Measurements from ENCODE around the gene TOR1AIP2.

Gene TOR1AIP2

GRCh38 chr1:179825206-179825605 lies 52.4 kb downstream of the TOR1AIP2 start:
- no peak for DNase-seq

DNA sequence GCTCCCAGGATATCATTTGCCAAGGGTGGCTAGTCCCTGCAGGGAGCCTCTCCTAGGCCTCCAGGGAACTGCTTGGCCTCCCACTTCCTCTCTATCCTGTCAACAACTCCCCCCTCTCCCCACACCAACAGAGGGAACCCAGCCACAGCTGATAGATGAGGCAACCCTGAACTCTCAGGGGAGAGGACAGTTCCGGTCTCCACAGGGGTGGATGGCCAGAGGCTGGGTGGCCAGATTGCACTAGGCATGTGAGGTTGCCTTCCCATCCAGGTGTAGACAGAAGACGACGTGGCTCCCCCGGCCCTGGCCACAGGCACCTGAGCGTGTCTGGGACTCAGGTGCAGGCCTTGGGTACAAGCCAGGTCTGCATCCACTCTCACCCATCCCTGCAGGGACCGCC lies 53.3 kb downstream of the TOR1AIP2 start:
- DNase-seq, result no peak

GRCh38 chr1:179823693-179824092 lies 53.9 kb downstream of the TOR1AIP2 start:
- no peak for DNase-seq

DNA sequence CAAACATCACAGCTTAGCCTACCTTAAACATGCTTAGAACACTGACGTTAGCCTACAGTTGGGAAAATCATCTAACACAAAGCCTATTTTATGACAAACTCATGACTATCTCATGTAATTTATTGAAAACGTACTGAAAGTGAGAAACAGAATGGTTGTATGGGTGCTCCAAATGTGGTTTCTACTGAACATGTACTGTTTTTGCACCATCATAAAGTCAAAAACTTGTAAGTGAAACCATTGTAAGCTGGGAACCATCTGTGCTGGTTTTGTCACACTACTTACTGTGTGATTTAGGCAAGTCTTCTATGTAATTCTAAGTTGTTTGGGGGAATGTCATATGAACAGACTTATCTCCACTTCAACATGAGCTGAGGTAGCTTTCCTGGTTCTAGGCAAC lies 55.5 kb downstream of the TOR1AIP2 start:
- no peak for DNase-seq

- DNase-seq, result no peak
These were observed 56.1 kb downstream of the TOR1AIP2 start for GRCh38 chr1:179821524-179821923.

DNA sequence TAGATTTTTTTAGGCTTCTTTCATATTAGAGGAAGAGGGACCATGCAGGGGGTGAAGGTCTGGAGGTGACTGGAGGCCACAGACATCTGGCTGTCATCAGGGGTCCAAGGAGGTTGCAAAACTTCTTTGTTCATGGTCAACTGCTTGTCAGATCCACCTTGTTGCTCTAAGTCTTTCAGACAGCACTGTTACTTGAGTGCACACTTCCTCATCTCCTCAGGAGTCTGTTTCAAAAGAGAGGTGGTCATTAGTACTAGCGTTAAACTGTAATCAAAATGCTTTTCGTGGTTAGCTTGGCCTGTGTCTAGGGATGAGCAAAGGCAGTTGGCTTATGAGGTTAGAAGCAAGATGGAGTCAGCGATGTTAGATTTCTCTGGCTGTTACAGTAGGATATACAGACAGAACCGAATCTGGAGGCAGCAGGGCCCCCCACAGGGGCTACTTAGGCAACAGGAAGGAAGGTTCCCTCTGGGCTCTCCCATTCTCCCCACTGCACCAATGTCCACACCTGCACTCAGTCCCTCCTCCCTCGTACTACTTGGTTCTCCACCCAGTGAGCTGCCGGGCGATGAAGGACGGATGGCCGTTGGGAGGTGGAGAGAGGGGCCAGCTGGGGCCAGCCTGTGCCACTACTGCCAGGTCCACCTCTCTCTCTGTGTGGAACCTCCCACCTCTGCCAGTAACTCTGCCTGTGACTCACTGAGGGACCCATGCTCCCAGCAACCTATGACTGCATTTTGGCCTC lies 57.2 kb downstream of the TOR1AIP2 start:
- DNase-seq, result no peak

- no peak for DNase-seq
These were observed 58.8 kb downstream of the TOR1AIP2 start for GRCh38 chr1:179818743-179819173.

DNA sequence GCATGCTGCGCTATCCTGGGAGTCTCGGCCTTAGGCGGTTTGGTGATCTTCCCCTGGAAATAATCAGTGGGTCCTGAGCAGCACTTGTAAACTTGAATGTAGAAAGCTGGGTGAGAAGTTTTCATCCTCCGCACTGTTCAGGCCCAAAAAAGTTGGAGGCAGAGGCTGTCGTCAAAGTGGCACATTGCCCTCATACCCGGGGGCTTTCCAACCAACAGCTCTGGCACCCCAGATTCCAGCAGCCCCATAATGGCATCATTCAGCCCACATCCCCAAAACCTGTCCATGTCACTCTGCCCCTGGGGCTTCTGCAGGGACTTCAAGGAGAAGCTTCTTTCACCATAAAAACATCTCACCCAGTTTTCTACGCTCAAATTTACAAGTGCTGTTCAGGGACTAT lies 59.3 kb downstream of the TOR1AIP2 start:
- no peak for DNase-seq

DNA sequence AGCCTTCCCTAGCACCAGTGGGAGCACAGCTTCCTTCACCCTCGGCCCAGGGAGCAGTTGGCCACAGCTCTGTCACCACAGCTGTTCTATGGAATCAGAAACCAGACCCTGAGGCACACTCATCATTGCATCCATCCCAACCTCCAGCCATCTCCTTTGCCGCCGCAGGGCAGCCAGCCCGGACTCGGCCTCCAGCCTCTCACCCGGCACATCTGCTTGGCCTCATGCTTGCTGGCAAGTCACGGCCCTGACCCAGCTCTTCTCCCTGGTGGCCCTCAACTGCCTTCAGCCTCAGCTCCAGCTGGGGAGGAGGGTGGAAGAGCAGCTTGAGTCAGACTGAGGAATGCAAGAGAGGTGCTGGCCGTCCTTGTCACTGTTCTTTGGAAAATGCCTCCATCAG lies 59.8 kb downstream of the TOR1AIP2 start:
- no peak for DNase-seq

DNA sequence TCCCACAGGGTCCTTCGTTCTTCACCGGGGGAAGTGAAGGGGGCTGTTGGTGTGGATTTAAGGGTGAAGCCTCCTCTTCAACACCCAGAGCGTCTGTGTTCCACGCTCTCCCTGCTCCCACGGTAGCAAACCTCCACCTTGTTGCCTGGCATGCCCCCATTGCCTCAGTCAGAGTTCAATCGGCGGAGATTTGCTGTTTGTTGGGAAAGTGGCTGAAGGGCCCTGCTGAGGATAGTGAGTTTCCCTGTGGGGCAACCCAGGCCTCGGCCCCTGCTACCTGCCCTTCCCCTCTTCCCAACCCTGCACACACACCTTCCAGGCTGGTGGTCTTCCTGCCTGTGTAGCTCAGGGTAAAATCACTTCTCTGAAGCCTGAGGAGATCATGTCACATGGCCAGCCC lies 60.5 kb downstream of the TOR1AIP2 start:
- DNase-seq, result no peak

DNA sequence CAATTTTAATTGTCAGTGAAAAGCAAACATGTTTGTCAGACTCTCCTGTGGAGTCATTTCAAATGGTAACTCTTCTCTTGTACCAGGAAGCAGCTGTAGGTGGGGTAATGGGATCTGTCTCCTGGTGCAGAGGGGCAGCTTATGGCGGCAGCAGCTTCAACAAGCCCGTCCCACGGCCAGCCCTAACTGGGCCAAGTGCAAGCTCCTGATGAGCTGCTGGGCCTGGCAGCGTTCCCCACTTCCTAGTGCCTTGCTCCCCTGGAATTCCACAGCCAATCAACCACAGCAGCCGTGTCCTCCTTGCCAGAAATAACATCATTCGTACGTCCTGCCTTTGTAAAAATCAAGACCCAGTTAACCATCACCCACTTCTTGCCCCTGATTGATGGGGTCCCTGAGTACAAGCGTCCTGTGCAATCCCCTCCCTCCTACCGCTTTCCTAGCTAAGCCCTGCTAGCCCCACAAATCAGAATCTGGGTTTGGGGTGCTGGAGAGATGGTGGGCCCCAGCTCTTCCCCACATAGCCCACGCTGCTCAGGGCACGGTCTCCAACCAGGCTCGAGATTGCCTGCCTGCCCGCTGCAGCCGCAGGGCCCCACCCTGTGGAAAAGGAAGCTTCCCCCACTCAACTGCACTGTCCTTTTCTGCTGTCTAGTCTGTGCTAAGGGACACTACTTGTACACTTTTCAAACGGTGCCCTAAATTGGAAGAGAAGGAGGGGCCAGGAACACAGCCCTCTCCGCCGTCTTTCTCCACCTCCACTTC lies 61.2 kb downstream of the TOR1AIP2 start:
- DNase-seq, result no peak

GRCh38 chr1:179815641-179816040 lies 62.0 kb downstream of the TOR1AIP2 start:
- DNase-seq, result no peak

GRCh38 chr1:179814546-179814838 lies 63.1 kb downstream of the TOR1AIP2 start:
- DNase-seq, result no peak

DNA sequence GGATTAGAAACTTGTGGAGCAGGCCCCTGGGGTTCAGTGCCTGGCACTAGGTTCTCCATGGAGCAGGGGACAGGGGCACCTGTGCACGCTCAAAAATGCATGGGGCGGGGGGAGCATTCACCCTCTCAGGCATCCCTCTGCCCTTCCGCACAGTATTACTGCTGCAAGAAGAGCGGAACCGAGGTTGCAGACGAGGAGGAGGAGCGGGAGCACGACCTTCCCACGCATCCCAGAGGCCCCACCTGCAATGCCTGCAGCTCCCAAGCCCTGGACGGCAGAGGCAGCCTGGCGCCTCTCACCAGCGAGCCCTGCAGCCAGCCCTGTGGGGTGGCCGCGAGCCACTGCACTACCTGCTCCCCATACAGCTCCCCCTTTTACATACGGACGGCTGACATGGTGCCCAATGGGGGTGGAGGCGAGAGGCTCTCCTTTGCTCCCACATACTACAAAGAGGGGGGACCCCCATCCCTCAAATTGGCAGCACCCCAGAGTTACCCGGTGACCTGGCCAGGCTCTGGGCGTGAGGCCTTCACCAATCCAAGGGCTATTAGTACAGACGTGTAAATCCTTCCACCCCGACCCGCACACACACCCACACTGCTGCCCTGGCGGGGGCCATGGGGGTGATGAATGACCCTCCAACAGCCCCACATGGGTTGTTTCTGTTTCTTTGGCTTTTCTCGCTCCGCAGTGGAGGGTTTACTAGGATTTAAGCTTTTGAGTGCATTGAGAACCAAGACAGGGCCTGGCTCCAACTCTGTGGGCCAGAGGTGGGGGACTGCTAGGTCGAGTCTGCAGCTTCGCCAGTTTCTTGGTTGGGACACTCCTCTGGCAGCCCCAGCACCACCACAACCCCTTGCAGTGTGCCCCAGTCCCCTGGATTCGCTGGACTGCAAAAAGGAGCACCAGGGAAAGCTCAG lies 63.7 kb downstream of the TOR1AIP2 start:
- DNase-seq, result no peak

GRCh38 chr1:179812501-179813292 lies 64.9 kb downstream of the TOR1AIP2 start:
- DNase-seq, result no peak

GRCh38 chr1:179810367-179810715 lies 67.3 kb downstream of the TOR1AIP2 start:
- no peak for DNase-seq

DNA sequence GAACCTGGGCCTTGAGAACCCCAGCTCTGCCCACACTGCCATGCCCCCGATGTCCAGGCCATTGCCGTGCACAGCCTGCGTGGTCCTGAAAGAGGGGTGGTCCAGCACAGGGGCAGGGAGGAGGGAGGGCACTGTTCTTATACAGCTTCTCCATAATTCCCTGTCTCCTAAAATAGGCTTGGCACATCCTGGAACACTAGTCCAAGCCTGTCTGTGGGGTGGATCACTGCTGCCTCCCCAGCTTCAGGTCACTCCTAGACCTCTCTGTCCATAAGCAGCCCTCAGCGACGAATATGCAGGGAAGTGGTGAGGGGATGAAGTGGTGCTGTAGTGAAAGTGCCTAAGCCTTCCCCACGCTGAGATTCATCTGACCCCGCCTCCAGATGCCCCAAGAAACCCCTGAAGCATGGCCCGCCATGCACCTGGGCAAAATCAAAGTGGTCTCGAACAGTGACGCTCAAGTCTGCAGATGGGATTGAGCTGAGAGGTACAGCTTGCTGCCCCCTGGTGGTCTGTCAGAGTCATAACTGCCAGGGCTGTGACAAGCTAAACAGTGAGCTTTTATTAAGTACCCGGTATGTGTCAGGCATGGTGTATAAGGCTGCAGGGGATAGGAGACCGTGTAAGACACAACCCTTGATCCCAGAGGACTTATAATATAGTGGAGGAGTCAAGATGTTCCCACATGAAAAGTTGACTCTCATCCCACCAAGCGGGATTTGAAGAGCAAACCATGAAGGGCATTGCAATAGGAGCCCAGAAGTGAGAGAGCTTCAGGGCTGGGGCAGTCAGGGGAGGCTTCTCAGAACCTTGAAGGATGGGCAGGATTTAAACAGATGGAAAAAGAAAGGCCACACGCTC lies 67.9 kb downstream of the TOR1AIP2 start:
- peak; percentile 49 to 85 (median 68) for DNase-seq

DNA sequence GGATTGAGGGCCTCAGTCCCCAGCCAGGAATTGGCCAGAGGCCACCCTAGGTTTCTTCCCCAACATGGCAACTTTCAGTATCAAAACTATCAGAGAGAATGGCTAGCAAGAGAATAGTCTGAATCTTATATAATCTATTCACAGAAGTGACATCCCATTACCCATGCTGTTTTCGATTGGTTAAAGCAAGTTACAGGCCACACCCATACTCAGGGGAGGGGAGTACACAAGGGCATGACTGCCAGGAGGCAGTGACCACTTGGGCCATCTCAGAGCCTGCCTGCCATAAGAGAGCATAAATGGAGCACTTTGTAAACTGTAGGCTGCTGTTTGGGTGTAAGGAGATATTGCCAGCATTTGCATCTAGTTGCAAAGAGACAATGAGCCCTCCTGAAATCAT lies 69.1 kb downstream of the TOR1AIP2 start:
- no peak for DNase-seq

DNA sequence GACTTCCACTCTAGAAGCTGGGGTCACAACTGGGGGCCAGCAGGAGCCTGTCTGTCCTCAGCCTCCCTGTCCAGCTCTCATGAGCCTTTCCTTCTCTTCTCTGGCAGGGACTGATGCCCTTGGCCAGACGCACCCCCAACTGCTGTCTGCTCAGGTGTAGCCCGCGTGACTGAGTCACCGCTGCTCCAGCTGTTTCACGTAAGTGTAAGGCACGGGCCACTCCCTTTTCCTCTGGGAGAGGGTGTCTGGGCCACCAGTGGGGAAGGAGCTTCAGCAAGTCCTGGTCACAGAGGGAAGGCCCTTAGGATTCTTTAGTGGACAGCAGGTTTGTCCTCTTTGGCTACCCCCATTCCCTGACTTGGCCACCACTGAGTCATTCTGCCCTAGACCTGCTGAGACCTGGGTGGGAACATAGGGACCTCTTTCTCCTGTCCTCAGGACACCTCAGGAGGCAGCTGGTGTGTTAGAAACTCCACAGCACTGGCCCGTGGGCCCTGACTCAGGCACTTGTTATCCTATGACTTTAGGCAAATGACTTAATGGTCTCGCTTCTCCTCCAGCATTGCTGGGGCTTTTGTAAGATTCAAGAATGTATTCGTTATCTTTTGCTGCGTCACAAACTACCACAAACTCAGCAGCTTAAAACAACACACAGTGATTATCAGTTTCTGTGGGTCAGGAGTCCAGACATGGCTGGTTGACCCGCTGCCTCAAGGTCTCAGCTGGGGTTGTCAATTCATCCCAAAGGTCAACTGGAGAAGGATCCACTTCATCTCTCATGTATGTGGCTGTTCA lies 69.7 kb downstream of the TOR1AIP2 start:
- DNase-seq, result no peak

- DNase-seq, result no peak
These were observed 70.3 kb downstream of the TOR1AIP2 start for GRCh38 chr1:179807291-179807690.

DNA sequence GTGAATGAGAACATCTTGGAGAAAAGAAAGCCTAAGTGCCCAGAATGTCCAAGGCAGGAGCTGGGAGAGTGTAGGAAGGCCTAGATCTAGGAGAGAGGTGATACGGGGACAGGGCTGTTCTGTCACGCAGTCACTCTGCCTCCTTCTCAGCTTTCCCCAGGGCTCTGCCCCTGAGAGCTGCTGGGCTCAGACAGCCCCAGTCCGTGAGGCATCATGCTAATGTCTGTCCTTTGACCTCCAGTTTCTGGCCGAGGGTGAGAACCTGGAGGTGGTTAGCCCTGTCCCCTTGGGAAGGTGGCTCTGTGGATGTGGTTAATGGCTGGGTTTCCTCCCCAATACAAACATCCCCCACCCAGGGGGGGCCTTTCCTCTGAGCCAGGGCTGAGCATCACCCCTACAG lies 71.3 kb downstream of the TOR1AIP2 start:
- no peak for DNase-seq

All from stimulated activated naive CD4-positive, alpha-beta T cell (primary cell).